HG03039 (cell line): ENCODE results near the gene VWF.

Source experiments
- ATAC-seq: cut with Tn5 transposase; IDR thresholded peaks from one replicate; pipeline ENCODE4 v1.9.1; 2021; ENCODE audit warnings: mild to moderate bottlenecking, moderate library complexity; ENCODE audit not compliant: unreplicated experiment

Gene VWF

DNA sequence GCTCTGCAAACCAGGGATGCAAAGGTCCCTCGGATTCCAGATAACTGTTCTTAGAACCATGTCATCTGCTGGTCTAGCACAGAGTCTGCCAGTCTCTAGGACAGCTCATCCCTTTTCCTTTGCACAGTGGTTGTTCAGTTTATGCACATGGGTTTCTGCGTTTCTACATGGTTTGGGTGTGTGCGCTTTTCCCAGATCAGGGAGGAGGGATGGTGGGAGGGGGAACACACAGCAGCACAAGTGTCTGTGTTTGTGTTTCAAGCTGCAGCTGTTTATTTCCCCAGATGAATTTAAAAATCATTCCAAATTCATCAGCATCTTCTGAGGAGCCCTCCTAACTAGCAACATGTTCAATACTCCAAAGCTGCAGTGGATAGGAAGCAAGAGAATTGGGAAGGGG lies 224.8 kb downstream of the VWF start:
- no peak for ATAC-seq

DNA sequence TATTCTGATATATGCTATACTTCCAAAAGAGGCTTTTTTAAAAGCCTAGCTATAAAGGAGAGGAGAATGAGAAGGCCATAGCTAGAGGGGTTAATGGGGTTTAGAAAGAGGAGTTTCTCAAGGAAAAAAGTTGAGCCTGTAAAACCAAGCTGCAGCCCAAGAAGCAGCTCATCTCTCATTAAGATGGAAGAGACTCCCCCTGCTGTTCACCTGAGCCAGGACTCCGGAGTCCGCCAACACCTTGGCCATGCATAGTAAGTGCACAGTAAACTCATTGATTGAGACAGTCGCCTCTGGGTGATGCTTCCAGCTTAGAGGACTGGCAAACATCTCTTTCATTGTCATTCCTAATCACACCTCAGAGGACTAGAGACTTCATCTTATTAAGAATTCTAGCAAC lies 225.6 kb downstream of the VWF start:
- no peak for ATAC-seq
